ENCODE data around the gene MOK. TPM values are rescaled to one million over a fixed set of nuclear protein-coding genes. Genes with fewer than 3 reads are reported as not detected.

The MOK gene
- total RNA-seq, 1 experiment from 2014 or later, result 2.8 TPM

DNA sequence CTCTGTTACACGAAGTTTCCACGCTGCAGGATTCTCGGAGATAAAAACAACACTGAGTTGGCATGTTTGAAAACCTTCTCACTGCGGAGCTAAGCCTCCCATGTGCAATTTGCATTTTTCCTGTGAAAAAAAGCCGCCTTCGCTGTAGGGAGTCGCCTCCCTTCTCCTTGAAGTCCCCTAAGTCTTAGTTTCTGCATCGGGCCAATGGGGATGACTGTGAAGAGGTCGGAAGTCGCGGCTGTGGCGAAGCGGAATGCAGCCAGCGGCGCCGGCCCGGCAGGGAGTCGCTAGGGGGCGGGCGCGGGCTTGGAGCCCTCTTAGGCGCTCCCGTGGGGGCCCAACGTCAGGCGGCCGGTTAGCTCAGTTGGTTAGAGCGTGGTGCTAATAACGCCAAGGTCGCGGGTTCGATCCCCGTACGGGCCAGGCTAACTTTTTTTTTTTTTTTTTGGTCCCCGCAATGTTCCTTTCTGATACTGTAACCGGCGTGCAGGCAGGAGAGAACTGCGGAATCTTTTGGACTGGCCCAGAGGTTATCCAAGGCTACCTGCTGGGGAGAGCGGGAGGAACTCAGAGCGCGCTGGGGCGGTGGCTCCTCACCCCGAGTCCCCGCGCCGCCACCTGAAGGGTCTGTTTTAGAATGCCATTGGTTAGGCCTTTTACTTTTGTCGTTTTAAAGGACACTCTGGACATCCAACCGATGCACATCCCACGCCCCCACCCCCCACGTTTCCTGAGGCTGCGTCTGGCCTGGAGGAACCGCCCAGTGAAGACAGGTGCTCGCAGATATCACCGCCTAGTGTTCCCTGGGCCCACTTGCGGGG, 12.0 kb upstream of the MOK start:
- H4K91ac ChIP-seq (ENCODE audit: insufficient read length, low read depth, low read length), result no peak overlapping the region
- no peak overlapping the region for H4K8ac ChIP-seq (replicated peaks; ENCODE audit: insufficient read length, low read depth, low read length)
- no peak overlapping the region for H3K18ac ChIP-seq (ENCODE audit: insufficient read length, low read depth, low read length)
- peak overlapping the region; percentile 50 for H3K4me2 ChIP-seq (ENCODE audit: insufficient read depth, insufficient read length, low read length)
- peaks cover 35% of the 10 kb centered on the region for H3K27me3 Mint-ChIP-seq (ENCODE audit: low read depth)
- no peak overlapping the region for H3K27ac ChIP-seq (ENCODE audit: insufficient read length, low read depth, low read length)
- no peak overlapping the region for H3K56ac ChIP-seq (ENCODE audit: insufficient read length, low read depth, low read length)
- H4K20me1 ChIP-seq (ENCODE audit: control insufficient read depth, insufficient read depth, insufficient read length), result no peaks in the 10 kb centered on the region
- H3K9me3 ChIP-seq (ENCODE audit: control insufficient read depth, low read depth, low read length), result no peaks in the 10 kb centered on the region
- TF ChIP-seq, protein P1, sequence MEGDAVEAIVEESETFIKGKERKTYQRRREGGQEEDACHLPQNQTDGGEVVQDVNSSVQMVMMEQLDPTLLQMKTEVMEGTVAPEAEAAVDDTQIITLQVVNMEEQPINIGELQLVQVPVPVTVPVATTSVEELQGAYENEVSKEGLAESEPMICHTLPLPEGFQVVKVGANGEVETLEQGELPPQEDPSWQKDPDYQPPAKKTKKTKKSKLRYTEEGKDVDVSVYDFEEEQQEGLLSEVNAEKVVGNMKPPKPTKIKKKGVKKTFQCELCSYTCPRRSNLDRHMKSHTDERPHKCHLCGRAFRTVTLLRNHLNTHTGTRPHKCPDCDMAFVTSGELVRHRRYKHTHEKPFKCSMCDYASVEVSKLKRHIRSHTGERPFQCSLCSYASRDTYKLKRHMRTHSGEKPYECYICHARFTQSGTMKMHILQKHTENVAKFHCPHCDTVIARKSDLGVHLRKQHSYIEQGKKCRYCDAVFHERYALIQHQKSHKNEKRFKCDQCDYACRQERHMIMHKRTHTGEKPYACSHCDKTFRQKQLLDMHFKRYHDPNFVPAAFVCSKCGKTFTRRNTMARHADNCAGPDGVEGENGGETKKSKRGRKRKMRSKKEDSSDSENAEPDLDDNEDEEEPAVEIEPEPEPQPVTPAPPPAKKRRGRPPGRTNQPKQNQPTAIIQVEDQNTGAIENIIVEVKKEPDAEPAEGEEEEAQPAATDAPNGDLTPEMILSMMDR (conservative IDR thresholded peaks at IDR 0.05), result peak; percentile 41; the same call in 2 of the 3 replicates
- H2BK15ac ChIP-seq (ENCODE audit: low read depth, low read length), result no peak overlapping the region
- H3K9ac ChIP-seq (ENCODE audit: extremely low read depth, insufficient read length, low read length), result peak overlapping the region; percentile 8
- 0 out of 2 replicates have a peak overlapping the region, but pooled peaks have one; percentile 14 for H3K14ac ChIP-seq (ENCODE audit: insufficient read depth, low read length)
- peak; percentile 95 for DNase-seq
- H2AK5ac ChIP-seq (ENCODE audit: insufficient read length, low read length), result no peak overlapping the region
- no peaks in the 10 kb centered on the region for H3K79me1 ChIP-seq (ENCODE audit: insufficient read depth, low read depth, low read length, poor library complexity, severe bottlenecking)
- no peak overlapping the region for H3T11ph ChIP-seq (ENCODE audit: low read length)
- H3K4me1 Mint-ChIP-seq, result peaks cover 39 to 45% of the 10 kb centered on the region in 2 experiments
- peaks cover 21% of the 10 kb centered on the region for H3K23me2 ChIP-seq (ENCODE audit: insufficient read length, low read depth, low read length, poor library complexity, severe bottlenecking)
- H3K36me3 Mint-ChIP-seq (ENCODE audit: insufficient read depth in 1 of 3, low read depth in 3 of 3), result no peaks in the 10 kb centered on the region; a peak in 2 of 7 replicates
- no peaks in the 10 kb centered on the region for H3K79me2 ChIP-seq (ENCODE audit: insufficient read depth, low read length)
- no peaks in the 10 kb centered on the region; the same call in 1 of the 2 replicates for H3K27me3 ChIP-seq (ENCODE audit: insufficient read depth, low read length)
- no peak overlapping the region for H2BK20ac ChIP-seq (ENCODE audit: low read depth, low read length, poor library complexity, severe bottlenecking)
- H3K23ac ChIP-seq (ENCODE audit: insufficient read length, low read depth, low read length), result no peak overlapping the region
- no CpG with 5 or more reads among the region's 54 CpGs for WGBS (ENCODE audit: extremely low coverage, insufficient read length, low lambda C conversion rate)
- no peaks in the 10 kb centered on the region; the same call in 1 of the 2 replicates for H3K4me1 ChIP-seq (ENCODE audit: insufficient read depth, low read length)
- no peaks in the 10 kb centered on the region; a peak in 1 of 5 replicates for H3K9me3 Mint-ChIP-seq
- H3K27ac Mint-ChIP-seq, result peak overlapping the region; percentile 83 to 97 (median 83)
- no peak overlapping the region for H2BK120ac ChIP-seq (ENCODE audit: low read depth, low read length, poor library complexity, severe bottlenecking)
- H3K4me3 Mint-ChIP-seq, result peak overlapping the region; percentile 88 to 94
- H2AFZ ChIP-seq (ENCODE audit: low read length), result peak overlapping the region; percentile 10
- H3K4ac ChIP-seq (ENCODE audit: low read depth, low read length), result no peak overlapping the region
- no peak overlapping the region for H2BK5ac ChIP-seq (ENCODE audit: insufficient read length, low read length)
- H4K5ac ChIP-seq (ENCODE audit: insufficient read length, low read depth, low read length), result no peak overlapping the region
- no peak overlapping the region for H2BK12ac ChIP-seq (ENCODE audit: insufficient read length, low read depth, low read length)

Data from H9 (cell line).